ENCODE data around the gene MEST.
"Not testable (repeated sequence)": the region's sequence is repeated elsewhere in the genome, so short reads cannot be mapped to it uniquely, and the experiment has no call there.

The MEST gene

GRCh38 chr7:130486114-130486953, 5.6 kb upstream of the MEST start:
- DNase-seq = peak; percentile 98

DNA sequence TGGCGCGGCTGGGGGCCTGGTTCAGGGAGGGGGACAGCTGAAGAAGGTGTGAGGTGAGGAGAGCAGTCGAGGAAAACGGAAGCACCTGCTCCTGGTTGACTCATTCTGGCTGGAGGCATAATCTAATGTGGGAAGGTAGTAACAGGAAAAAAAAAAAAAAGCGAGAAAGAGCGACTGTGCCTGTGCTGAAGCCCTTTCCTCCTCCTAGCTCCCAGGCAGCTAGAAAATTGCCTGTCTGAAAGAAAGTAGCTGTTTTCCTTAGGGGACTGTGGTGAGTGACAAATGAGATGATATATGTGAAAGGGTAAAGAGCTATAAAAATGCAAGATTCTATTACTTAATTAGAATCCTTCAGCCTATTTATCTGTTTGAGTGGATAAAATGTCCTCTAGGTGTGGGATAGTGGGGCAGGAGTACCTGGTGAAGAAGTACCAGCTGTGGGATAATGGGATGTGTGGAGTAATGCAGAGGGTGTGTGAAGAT, 4.9 kb upstream of the MEST start:
- DNase-seq = peak; percentile 79

- no peak for DNase-seq
Observed at GRCh38 chr7:130488392-130489139, 3.3 kb upstream of the MEST start.

DNA sequence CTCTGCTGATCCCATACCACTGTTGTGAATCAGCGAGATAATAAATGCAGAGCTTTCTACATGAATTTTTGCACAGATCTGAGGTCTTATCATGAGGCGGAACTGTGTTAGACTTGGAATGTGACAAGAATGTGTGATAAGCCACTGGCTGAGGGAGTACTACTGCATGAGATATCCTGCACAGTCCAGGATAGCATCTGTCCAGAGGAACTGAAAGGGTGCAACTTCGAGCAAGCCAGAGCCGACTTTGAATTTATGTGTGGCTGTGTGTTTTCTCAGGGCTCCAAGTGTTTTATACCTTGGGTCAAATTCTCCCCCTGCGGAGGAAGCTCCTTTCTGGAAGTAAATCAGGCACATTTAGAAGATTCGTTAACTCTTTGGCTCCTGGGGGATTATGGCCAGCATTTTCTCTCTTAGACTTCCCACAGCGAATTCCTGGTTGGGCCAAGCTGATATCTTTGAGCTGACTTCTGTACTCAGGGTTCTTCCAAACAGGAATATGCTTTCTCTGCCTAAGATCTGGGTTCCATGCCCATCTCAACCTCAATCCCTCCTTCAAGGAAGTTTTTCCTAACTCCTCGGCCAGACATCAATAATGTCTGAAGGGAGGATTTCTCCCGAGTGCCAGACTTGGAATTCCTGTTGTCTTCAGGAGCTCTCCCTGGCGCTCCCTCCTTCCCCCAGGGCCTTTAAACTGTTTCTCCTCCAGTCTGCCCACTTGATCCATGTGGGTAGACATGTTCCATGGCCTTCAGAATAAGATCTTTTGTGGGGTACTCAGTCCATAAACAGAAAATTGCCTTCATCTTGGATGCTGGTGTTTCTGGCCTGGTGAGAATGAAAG, 2.5 kb upstream of the MEST start:
- peak; percentile 17 for DNase-seq

- peak; percentile 24 for DNase-seq
Observed at GRCh38 chr7:130490311-130490791, 1.5 kb upstream of the MEST start.

- DNase-seq = peak; percentile 21
Observed at GRCh38 chr7:130490888-130491804, 739 bp upstream of the MEST start.

- no peak for DNase-seq
Observed at GRCh38 chr7:130492523-130493274, 814 bp downstream of the MEST start.

DNA sequence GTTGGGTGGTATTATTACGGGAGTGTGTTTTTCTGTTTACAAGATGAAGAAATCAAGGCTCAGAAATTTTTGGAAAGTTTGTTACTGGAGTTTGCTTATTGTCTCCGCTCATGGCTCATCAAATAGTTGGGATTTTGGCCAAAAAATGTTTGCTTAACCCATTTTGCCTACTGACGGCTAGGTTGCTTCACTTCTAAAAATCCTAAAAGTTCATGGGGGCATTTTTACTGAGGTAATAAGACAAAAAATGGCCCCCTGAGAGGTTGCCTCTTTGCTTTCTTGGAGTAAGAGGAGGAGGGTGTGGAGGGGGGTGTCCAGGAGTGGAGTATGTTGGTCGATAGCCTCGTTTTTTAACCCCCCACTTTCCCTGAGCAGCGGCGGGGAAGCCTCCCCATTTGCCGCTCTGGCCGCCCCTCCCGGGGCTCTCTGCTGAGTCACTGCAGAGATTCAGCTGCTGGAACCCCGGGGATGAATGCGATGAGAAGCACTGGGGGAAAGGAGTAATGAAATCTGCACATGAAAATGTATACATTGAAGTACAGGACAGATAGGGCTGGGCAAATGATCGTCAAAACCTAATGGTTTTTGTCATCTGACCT, 1.5 kb downstream of the MEST start:
- DNase-seq = no peak

GRCh38 chr7:130494431-130494858, 2.6 kb downstream of the MEST start:
- DNase-seq = no peak

DNA sequence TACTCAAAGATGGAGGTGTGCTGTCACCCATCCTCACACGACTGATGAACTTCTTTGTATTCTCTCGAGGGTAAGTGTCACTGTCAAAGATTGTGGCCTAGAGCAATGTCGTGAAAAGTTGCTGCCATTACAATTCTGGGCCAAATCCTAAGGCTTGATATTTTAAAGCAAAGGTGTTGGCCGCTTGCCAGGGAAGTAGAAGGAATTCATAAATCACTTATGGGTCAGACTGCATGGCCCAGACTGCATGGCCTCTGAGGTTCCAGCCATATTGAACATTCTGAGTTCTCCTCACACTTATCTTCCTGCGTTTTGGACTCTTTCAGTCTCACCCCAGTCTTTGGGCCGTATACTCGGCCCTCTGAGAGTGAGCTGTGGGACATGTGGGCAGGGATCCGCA, 8.6 kb downstream of the MEST start:
- no peak for DNase-seq

DNA sequence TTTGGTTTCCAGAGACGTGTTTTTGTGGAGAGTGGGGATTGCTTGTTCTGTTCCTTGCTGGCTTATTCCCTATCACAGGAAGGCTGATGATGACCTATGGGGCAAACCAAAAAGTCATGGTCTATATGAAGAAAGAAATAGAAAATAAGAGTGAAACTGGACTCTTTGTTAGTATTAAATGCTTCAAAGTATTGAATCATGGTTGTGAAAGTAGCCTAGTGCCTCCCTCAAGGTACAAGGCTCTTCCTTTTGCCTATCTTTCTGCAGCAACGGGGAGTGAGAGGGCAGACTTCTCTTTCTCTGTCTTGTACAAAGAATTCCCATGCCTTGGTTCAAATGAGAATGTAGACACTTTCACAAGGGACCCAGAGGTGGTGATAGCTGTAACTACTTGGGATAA, 9.0 kb downstream of the MEST start:
- DNase-seq = no peak

DNA sequence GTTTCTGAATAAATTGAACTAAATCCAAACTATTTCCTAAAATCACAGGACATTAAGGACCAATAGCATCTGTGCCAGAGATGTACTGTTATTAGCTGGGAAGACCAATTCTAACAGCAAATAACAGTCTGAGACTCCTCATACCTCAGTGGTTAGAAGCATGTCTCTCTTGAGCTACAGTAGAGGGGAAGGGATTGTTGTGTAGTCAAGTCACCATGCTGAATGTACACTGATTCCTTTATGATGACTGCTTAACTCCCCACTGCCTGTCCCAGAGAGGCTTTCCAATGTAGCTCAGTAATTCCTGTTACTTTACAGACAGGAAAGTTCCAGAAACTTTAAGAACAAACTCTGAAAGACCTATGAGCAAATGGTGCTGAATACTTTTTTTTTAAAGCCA, 13.9 kb downstream of the MEST start:
- no peak for DNase-seq

GRCh38 chr7:130506358-130506757, 14.5 kb downstream of the MEST start:
- DNase-seq = no peak

DNA sequence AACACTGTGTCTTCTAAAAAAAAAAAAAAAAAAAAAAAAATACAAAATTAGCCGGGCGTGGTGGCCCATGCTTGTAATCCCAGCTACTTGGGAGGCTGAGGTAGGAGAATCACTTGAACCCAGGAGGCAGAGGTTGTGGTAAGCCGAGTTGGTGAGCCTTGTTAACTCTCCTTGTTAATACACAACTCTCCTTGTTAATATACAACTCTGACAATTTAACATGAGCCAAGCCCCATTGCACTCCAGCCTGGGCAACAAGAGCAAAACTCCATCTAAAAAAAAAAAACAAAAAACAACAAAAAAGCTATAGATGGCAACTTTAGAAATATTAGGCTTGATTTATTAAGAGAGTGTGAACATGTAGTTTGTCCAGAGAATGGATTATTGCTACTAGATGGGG, 20.2 kb downstream of the MEST start:
- DNase-seq = not testable (repeated sequence)

DNA sequence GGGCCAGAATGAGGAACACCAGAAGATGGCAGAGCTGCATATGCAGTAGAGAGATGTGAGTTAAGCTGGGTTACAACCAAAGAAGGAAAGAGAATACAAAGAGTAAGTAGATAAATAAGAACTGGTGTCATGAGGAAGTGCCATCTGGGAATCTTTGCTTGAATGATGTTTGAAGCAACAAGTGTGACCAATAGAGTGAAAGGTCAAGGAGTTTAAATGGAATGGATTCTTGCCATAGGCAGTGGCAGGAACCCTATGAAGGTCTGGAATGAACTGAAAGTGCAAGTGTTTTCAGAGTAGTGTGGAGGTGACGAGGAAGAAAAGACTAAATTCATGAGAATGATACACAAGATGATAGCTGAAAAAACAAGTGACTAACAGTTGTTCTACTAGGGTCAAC, 21.6 kb downstream of the MEST start:
- no peak for DNase-seq

GRCh38 chr7:130515315-130516040, 23.6 kb downstream of the MEST start:
- no peak for DNase-seq

DNA sequence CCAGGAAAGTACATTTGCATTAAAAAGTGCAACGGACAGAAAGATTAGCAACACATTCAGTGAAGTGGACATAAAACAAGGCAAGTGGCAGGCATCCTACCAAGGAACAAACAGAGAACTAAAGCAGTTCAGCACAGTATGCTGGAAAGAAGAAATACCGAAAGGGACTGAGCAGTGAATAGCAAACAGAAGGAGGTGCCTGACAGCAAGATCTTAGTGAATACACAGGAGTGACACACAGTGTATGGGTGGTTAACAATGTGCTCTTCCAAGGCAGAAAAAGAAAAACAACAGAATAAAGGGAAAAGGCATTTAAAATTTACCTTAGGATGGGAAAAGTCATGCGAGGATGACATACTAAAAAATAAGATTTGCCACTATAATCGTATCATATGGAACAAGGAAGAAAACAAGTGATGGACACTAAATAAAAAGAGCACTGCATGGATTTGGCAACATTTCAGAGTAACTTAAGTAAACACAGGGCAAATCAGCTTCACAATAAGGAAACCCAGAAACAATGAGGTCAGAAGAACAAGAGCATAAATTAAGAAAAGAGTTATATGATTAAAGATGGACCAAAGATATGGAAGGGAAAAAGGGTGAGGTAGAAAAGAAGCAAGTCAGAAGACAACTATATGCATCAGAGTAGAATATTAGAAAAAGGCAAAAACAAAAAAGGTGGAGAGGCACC, 29.5 kb downstream of the MEST start:
- no peak for DNase-seq

GRCh38 chr7:130523519-130524125, 31.7 kb downstream of the MEST start:
- DNase-seq = not testable (repeated sequence)

- DNase-seq = no peak
Observed at GRCh38 chr7:130524628-130525027, 32.7 kb downstream of the MEST start.
